GM18517 (cell line): ENCODE data around the gene CDH4.

ENCODE experiments used
- ATAC-seq: cut with Tn5 transposase; IDR thresholded peaks from one replicate; pipeline ENCODE4 v1.9.1; 2021; ENCODE audit warnings: mild to moderate bottlenecking, moderate library complexity; ENCODE audit not compliant: unreplicated experiment

Gene CDH4

DNA sequence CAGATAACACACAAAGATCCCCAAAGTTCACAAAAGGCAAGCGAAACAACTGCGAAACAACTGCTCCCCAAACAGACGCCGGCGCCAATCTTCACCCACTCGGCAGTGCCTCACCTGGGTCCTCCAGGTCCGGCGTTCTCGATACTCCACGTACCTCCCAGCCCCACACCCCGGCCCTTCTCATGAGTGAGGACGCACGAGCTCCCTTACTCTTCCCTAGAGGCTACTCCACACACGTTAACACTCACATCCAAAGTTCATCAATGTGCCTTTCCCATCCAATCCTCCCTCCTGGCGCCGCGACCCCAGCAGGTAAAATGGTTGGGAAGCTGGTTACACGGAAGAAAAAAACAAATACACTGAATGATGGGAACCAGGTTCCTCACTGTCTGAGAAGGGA is 736.6 kb downstream of the CDH4 start:
- no peak for ATAC-seq

GRCh38 chr20:61989741-61990140 is 737.7 kb downstream of the CDH4 start:
- no peak for ATAC-seq
